ENCODE data around the gene RPS21. TPM values are rescaled to one million over a fixed set of nuclear protein-coding genes. Genes with fewer than 3 reads are reported as not detected.
A peak's percentile ranks its signal among the peaks of the same experiment; 100 is the strongest.

The RPS21 gene
- total and polyA plus RNA-seq, 9 of the 15 experiments (the other 6 are each of a cell fraction or from before 2014, with no cell fraction given), result 1,380 to 5,647 (median 3,091) TPM

DNA sequence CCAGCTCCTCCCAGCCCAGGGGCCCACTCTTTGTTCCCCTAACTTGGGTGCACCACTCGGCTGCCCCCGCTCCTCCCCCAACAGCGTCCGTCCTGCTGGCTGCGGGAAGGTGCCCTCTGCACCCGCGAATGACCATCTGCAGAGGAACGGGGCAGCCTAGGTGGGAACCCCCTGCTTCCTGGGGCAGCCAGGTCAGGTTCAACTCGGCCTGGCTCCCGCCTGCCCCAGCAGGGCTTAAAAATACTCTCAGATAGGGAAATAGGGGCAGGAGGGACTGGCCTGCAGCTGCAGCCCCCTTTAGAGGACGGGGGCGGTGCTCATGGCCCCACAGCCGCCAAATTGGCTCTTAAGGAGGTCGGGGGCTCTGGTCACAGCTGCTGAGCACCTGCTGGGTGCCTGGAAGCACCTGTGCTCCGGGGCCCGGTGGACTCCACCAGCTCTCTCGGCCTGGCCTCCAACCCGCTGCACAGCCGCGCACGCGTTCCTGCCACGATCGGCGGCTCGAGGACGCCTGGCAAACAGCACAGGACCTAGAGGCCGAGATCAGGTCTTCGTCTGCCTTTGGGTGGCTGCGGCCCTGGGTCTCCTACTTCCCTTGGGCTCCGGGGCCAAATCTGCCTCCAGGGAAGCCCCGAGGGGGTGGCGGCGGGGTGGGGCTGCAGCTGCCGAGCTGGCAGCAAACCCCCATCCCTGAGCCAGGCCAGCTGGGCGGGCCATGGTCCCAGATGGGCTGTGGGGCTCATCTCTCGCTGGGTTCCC is 19.1 kb upstream of the RPS21 start (continued):
- TF ChIP-seq SRSF1 (IDR thresholded peaks at IDR 0.05; ENCODE audit: low read depth, low read length) (no peak), PTRF (tag; IDR thresholded peaks at IDR 0.05) (no peak), MAZ (CRISPR knock-in tag; conservative IDR thresholded peaks at IDR 0.05 in 1 of 2, IDR thresholded peaks at IDR 0.05 in 1 of 2) (peak in 1 of 2 experiments; percentile 30; a peak in 1 of 4 replicates), SAP30 (IDR thresholded peaks at IDR 0.05; ENCODE audit: borderline replicate concordance, insufficient read depth, low read depth, low read length, poor library complexity, severe bottlenecking) (no peak), KDM2B (CRISPR knock-in tag; IDR thresholded peaks at IDR 0.05) (0 out of 2 replicates have a peak, but pooled peaks have one; percentile 2), ZNF75A (CRISPR knock-in tag; IDR thresholded peaks at IDR 0.05) (no peak), MED1 (CRISPR knock-in tag; IDR thresholded peaks at IDR 0.05; ENCODE audit: borderline replicate concordance) (no peak), NR4A1 (CRISPR knock-in tag; IDR thresholded peaks at IDR 0.05) (no peak), NR4A1 (tag; IDR thresholded peaks at IDR 0.05) (no peak), ZNF699 (CRISPR knock-in tag; IDR thresholded peaks at IDR 0.05; ENCODE audit: insufficient replicate concordance) (no peak), ZFX (CRISPR knock-in tag; IDR thresholded peaks at IDR 0.05) (peak; percentile 45; the same call in 1 of the 2 replicates), ID3 (CRISPR knock-in tag; IDR thresholded peaks at IDR 0.05) (no peak), ID3 (tag; IDR thresholded peaks at IDR 0.05) (no peak), HDGF (IDR thresholded peaks at IDR 0.05) (no peak), FOXA1 (IDR thresholded peaks at IDR 0.05; ENCODE audit: borderline replicate concordance) (no peak), STAT5A (IDR thresholded peaks at IDR 0.05; ENCODE audit: borderline replicate concordance, low read length) (no peak), SOX6 (IDR thresholded peaks at IDR 0.05) (no peak), ZNF518B (CRISPR knock-in tag; IDR thresholded peaks at IDR 0.05) (no peak), ZNF561 (CRISPR knock-in tag; conservative IDR thresholded peaks at IDR 0.05) (no peak), RBBP5 (IDR thresholded peaks at IDR 0.05; ENCODE audit: borderline replicate concordance, insufficient read depth, low read length, poor library complexity, severe bottlenecking) (peak; percentile 38)
- TF ChIP-seq, protein P1, sequence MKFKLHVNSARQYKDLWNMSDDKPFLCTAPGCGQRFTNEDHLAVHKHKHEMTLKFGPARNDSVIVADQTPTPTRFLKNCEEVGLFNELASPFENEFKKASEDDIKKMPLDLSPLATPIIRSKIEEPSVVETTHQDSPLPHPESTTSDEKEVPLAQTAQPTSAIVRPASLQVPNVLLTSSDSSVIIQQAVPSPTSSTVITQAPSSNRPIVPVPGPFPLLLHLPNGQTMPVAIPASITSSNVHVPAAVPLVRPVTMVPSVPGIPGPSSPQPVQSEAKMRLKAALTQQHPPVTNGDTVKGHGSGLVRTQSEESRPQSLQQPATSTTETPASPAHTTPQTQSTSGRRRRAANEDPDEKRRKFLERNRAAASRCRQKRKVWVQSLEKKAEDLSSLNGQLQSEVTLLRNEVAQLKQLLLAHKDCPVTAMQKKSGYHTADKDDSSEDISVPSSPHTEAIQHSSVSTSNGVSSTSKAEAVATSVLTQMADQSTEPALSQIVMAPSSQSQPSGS (CRISPR knock-in tag; IDR thresholded peaks at IDR 0.05), result no peak
- TF ChIP-seq, protein P2, sequence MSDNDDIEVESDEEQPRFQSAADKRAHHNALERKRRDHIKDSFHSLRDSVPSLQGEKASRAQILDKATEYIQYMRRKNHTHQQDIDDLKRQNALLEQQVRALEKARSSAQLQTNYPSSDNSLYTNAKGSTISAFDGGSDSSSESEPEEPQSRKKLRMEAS (CRISPR knock-in tag; IDR thresholded peaks at IDR 0.05), result peak; percentile 60
